Measurements from ENCODE around the gene FAM131A. TPM values are rescaled to one million over a fixed set of nuclear protein-coding genes. Genes with fewer than 3 reads are reported as not detected.
A peak's percentile ranks its signal among the peaks of the same experiment; 100 is the strongest.

Gene FAM131A
- total RNA-seq, 1 experiment from 2014 or later, result 14.4 TPM

- Histone ChIP-seq H2AK5ac (ENCODE audit: insufficient read length, low read length) (no peak overlapping the region), H4K91ac (ENCODE audit: insufficient read length, low read depth, low read length) (no peak overlapping the region), H3K27me3 (ENCODE audit: insufficient read depth, low read length) (no peaks in the 10 kb centered on the region), H3K9me3 (ENCODE audit: control insufficient read depth, low read depth, low read length) (no peaks in the 10 kb centered on the region), H3T11ph (ENCODE audit: low read length) (no peak overlapping the region), H2BK5ac (ENCODE audit: insufficient read length, low read length) (no peak overlapping the region), H3K56ac (ENCODE audit: insufficient read length, low read depth, low read length) (no peak overlapping the region), H2BK15ac (ENCODE audit: low read depth, low read length) (no peak overlapping the region), H3K4me1 (ENCODE audit: insufficient read depth, low read length) (no peaks in the 10 kb centered on the region), H4K5ac (ENCODE audit: insufficient read length, low read depth, low read length) (no peak overlapping the region), H3K23me2 (ENCODE audit: insufficient read length, low read depth, low read length, poor library complexity, severe bottlenecking) (no peaks in the 10 kb centered on the region), H4K8ac (replicated peaks; ENCODE audit: insufficient read length, low read depth, low read length) (no peak overlapping the region), H3K23ac (ENCODE audit: insufficient read length, low read depth, low read length) (no peak overlapping the region), H4K20me1 (ENCODE audit: control insufficient read depth, insufficient read depth, insufficient read length) (no peaks in the 10 kb centered on the region), H3K79me1 (ENCODE audit: insufficient read depth, low read depth, low read length, poor library complexity, severe bottlenecking) (no peaks in the 10 kb centered on the region), H3K18ac (ENCODE audit: insufficient read length, low read depth, low read length) (no peak overlapping the region), H3K27ac (ENCODE audit: insufficient read length, low read depth, low read length) (no peak overlapping the region), H3K4ac (ENCODE audit: low read depth, low read length) (no peak overlapping the region), H2BK120ac (ENCODE audit: low read depth, low read length, poor library complexity, severe bottlenecking) (no peak overlapping the region), H2AFZ (ENCODE audit: low read length) (no peak overlapping the region), H3K79me2 (ENCODE audit: insufficient read depth, low read length) (no peaks in the 10 kb centered on the region), H2BK12ac (ENCODE audit: insufficient read length, low read depth, low read length) (no peak overlapping the region), H3K4me2 (ENCODE audit: insufficient read depth, insufficient read length, low read length) (no peak overlapping the region), H3K14ac (ENCODE audit: insufficient read depth, low read length) (no peak overlapping the region), H3K9ac (ENCODE audit: extremely low read depth, insufficient read length, low read length) (no peak overlapping the region), H2BK20ac (ENCODE audit: low read depth, low read length, poor library complexity, severe bottlenecking) (no peak overlapping the region)
- no peak for TF ChIP-seq CTCF (conservative IDR thresholded peaks at IDR 0.05)
- Mint-ChIP-seq H3K4me3 (no peak overlapping the region), H3K27me3 (ENCODE audit: low read depth) (no peaks in the 10 kb centered on the region), H3K36me3 (ENCODE audit: insufficient read depth in 1 of 3, low read depth in 3 of 3) (peaks cover 16 to 45% (median 41%) of the 10 kb centered on the region in 3 experiments; a peak in 6 of 7 replicates), H3K4me1 (peaks cover 7 to 16% of the 10 kb centered on the region in 2 experiments), H3K27ac (peak overlapping the region; percentile 52 to 82 (median 81); a peak in 6 of 7 replicates), H3K9me3 (no peaks in the 10 kb centered on the region; a peak in 1 of 5 replicates)
- DNase-seq, result no peak
- WGBS (ENCODE audit: extremely low coverage, insufficient read length, low lambda C conversion rate), result no CpG with 5 or more reads among the region's 9 CpGs
These were observed 14.2 kb downstream of the FAM131A start for GRCh38 chr3:184351511-184352148.

All from H9 (cell line).